Motor neuron (in vitro differentiated cells): Measurements from ENCODE around the gene RNF175. TPM values are rescaled to one million over a fixed set of nuclear protein-coding genes. Genes with fewer than 3 reads are reported as not detected.
A peak's percentile ranks its signal among the peaks of the same experiment; 100 is the strongest.
"Not testable (repeated sequence)": the region's sequence is repeated elsewhere in the genome, so short reads cannot be mapped to it uniquely, and the experiment has no call there.

ENCODE experiments used
- ATAC-seq, 8 experiments: fragments of 200-7000 bp; cut with Tn5 transposase; replicated peaks in 6 of 8; 2 replicates each; pipeline ENCODE4 v1.8.0; 2021; ENCODE audit warnings: mild to moderate bottlenecking in 8 of 8, moderate library complexity in 8 of 8
- H3K27ac ChIP-seq, 2 donors: fragments of 250-450 bp; sonication (Bioruptor Pico); 2 replicates each; pipeline ENCODE4 v1.9.0; 2021; ENCODE audit warnings: antibody characterized with exemption in 2 of 2, mild to moderate bottlenecking in 2 of 2, moderate library complexity in 1 of 2
- H3K4me1 ChIP-seq, 2 donors: fragments of 250-450 bp; sonication (Bioruptor Pico); replicated peaks in 1 of 2; 2 replicates each; pipeline ENCODE4 v1.6.1; 2021; ENCODE audit warnings: antibody characterized with exemption in 2 of 2, mild to moderate bottlenecking in 2 of 2, moderate library complexity in 1 of 2
- H3K4me3 ChIP-seq, 5 donors: fragments of 250-450 bp; sonication (Bioruptor Pico); 2 replicates each; pipeline ENCODE4 v1.9.0; 2021; ENCODE audit warnings: antibody characterized with exemption in 5 of 5, mild to moderate bottlenecking in 5 of 5, moderate library complexity in 4 of 5
- WGBS, 10 experiments: fragments of 450-650 bp; shearing (Covaris generic); methylation state at CpG; one replicate each; pipeline ENCODE4 v1.0.0; 2022; 5-methylcytosine and 5-hydroxymethylcytosine counted together
- in situ Hi-C, 9 experiments: fragments of 400-800 bp; cut with MboI; loops; one replicate each; pipeline ENCODE4 v1.15.0; 2021; ENCODE audit warnings: low sequenced_read_pairs in 9 of 9, low pct_unique_long_range_greater_than_20kb in 2 of 9; ENCODE audit not compliant: unreplicated experiment in 9 of 9
- total RNA-seq, 8 experiments: library from RNA; unstranded; fragments of 300-600 nt; gene quantifications; 2 replicates each; pipeline versions ENCODE4 v1.2.3 to v1.2.4, GENCODE V29; 2022

RNF175 gene
- total RNA-seq, 8 experiments from 2014 or later: 0.18 to 24.2 (median 14.9) TPM

GRCh38 chr4:153684182-153684970 is 75.4 kb downstream of the RNF175 start, which contains the start of gene TLR2:
TSS of gene TLR2 (plus strand) at chr4:153684280. CDS start at chr4:153702908, 18,628 bp downstream.
- 0 to 11% (median 0%) methylated on average over 2 to 25 of the region's 75 CpGs; no CpG with 5 or more reads in 7 of the 10 experiments for WGBS, 10 experiments
- in situ Hi-C loops: no loop called here
- Histone ChIP-seq H3K4me3 (peak within 1 kb of the TSS; percentile 23 to 40 (median 28)), H3K4me1 (no peaks in the 10 kb centered on the region), H3K27ac (no peak within 1 kb of the TSS)
- peak; percentile 70 to 94 (median 85) for ATAC-seq

GRCh38 chr4:153683763-153684181 is 76.1 kb downstream of the RNF175 start:
- H3K4me3 ChIP-seq: peak overlapping the region; percentile 23 to 40 (median 28)
- 9 to 38% (median 19%) methylated on average over 2 to 13 of the region's 27 CpGs; no CpG with 5 or more reads in 6 of the 10 experiments for WGBS, 10 experiments
- no peak overlapping the region for H3K27ac ChIP-seq
- in situ Hi-C loops: no loop called here
- no peak for ATAC-seq
- no peaks in the 10 kb centered on the region for H3K4me1 ChIP-seq

- in situ Hi-C loops: no loop called here
- no peak overlapping the region for H3K4me3 ChIP-seq
- no peaks in the 10 kb centered on the region for H3K4me1 ChIP-seq
- no peak for ATAC-seq
- WGBS, 10 experiments: 20 to 100% (median 79%) methylated on average over 1 to 6 of the region's 6 CpGs; no CpG with 5 or more reads in 2 of the 10 experiments
- H3K27ac ChIP-seq: no peak overlapping the region
These were observed 80.3 kb downstream of the RNF175 start for GRCh38 chr4:153679486-153679885.

- Histone ChIP-seq H3K4me1 (no peaks in the 10 kb centered on the region), H3K4me3 (no peak overlapping the region), H3K27ac (no peak overlapping the region)
- 0 to 100% (median 40%) methylated on average over 1 of the region's 1 CpG; no CpG with 5 or more reads in 5 of the 10 experiments for WGBS, 10 experiments
- in situ Hi-C loops: no loop called here
- peak in 2 of 8 experiments; percentile 69 to 82 for ATAC-seq
These were observed 82.8 kb downstream of the RNF175 start for GRCh38 chr4:153676984-153677383.

- no peak overlapping the region for H3K4me3 ChIP-seq
- H3K4me1 ChIP-seq: no peaks in the 10 kb centered on the region
- 36 to 100% (median 79%) methylated on average over 1 to 4 of the region's 5 CpGs; no CpG with 5 or more reads in 2 of the 10 experiments for WGBS, 10 experiments
- H3K27ac ChIP-seq: no peak overlapping the region
- in situ Hi-C loops: no loop called here
- ATAC-seq: no peak
These were observed 83.3 kb downstream of the RNF175 start for GRCh38 chr4:153676486-153676885.

GRCh38 chr4:153669838-153670237 is 90.0 kb downstream of the RNF175 start:
- H3K27ac ChIP-seq: no peak overlapping the region
- H3K4me3 ChIP-seq: no peak overlapping the region
- H3K4me1 ChIP-seq: no peaks in the 10 kb centered on the region
- WGBS, 10 experiments: 0 to 86% (median 56%) methylated on average over 1 to 3 of the region's 3 CpGs
- in situ Hi-C loops: no loop called here
- no peak for ATAC-seq

GRCh38 chr4:153668647-153669046 is 91.2 kb downstream of the RNF175 start:
- in situ Hi-C loops: no loop called here
- 0 to 100% (median 83%) methylated on average over 1 to 2 of the region's 2 CpGs; no CpG with 5 or more reads in 5 of the 10 experiments for WGBS, 10 experiments

GRCh38 chr4:153666505-153666904 is 93.3 kb downstream of the RNF175 start:
- H3K27ac ChIP-seq, ATAC-seq, H3K4me3 ChIP-seq, in situ Hi-C loops, H3K4me1 ChIP-seq: not testable (repeated sequence)
- 0 to 40% (median 11%) methylated on average over 1 of the region's 1 CpG; no CpG with 5 or more reads in 6 of the 10 experiments for WGBS, 10 experiments

More at GRCh38 chr4:153668647-153669046, 91.2 kb downstream of the RNF175 start:
- Histone ChIP-seq H3K4me1 (no peaks in the 10 kb centered on the region), H3K4me3 (no peak overlapping the region), H3K27ac (no peak overlapping the region)
- ATAC-seq: peak in 3 of 8 experiments; percentile 66 to 84 (median 71)

GRCh38 chr4:153663667-153664066 is 96.2 kb downstream of the RNF175 start:
- Histone ChIP-seq H3K27ac (no peak overlapping the region), H3K4me1 (no peaks in the 10 kb centered on the region), H3K4me3 (no peak overlapping the region)
- 0 to 100% (median 71%) methylated on average over 1 of the region's 1 CpG; no CpG with 5 or more reads in 5 of the 10 experiments for WGBS, 10 experiments
- in situ Hi-C loops: no loop called here
- ATAC-seq: no peak

- H3K4me3 ChIP-seq: no peak overlapping the region
- in situ Hi-C loops: no loop called here
- no peak overlapping the region for H3K27ac ChIP-seq
- no peaks in the 10 kb centered on the region for H3K4me1 ChIP-seq
- WGBS, 10 experiments: 17 to 100% (median 100%) methylated on average over 1 of the region's 1 CpG; no CpG with 5 or more reads in 3 of the 10 experiments
- ATAC-seq: no peak
These were observed 97.9 kb downstream of the RNF175 start for GRCh38 chr4:153661908-153662307.

- no peak for ATAC-seq
- Histone ChIP-seq H3K4me1 (no peaks in the 10 kb centered on the region), H3K27ac (no peak overlapping the region), H3K4me3 (no peak overlapping the region)
- in situ Hi-C loops: no loop called here
- 10 to 96% (median 82%) methylated on average over 2 to 6 of the region's 6 CpGs for WGBS, 10 experiments
These were observed 98.5 kb downstream of the RNF175 start for GRCh38 chr4:153661215-153661822.
